Measurements from ENCODE around the gene PTH1R.

DNA sequence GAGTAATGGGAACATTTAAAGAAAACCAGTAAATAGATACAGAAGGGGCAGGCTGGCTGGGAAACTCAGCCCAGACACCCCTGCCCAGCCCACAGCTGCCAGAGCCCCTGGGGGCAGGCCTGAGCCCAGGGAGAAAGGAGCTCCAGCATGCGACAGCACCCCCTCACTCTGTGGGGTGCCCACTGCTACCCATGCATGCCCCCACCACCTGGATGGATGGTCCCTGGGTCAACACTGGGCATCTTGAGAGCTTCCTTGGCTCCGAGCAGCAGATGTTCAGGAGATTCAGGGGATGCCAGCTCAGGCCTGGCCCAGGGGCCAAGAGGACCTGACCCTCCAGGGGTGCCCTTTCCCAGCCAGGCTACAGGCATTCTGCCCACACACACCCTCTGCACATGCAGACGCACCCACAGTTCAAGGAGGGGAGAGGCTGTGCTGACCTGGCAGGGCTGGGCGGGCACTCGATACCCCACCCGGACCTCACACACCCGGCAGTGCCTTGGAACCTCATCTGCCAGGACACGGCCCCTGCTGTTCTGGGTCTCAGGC, 31.5 kb downstream of the PTH1R start:
- no peak for TF ChIP-seq POLR2A (IDR thresholded peaks at IDR 0.05; ENCODE audit: low read depth, low read length)
- no peak for TF ChIP-seq POLR2AphosphoS5 (IDR thresholded peaks at IDR 0.05; ENCODE audit: low read depth, low read length)
- TF ChIP-seq TAF1 (IDR thresholded peaks at IDR 0.05; ENCODE audit: borderline replicate concordance, low read depth, low read length): no peak

Data from GM12892 (cell line).